G401.6 (cell line): ENCODE measurements around the gene KCND1.
"Not testable (repeated sequence)": the region's sequence is repeated elsewhere in the genome, so short reads cannot be mapped to it uniquely, and the experiment has no call there.

ENCODE experiments used
- FAIRE-seq: peaks from 2 replicates; lab custom pipeline; 2012; peaks lifted over from hg19 to GRCh38; lab: Jason Lieb, UNC

The KCND1 gene

DNA sequence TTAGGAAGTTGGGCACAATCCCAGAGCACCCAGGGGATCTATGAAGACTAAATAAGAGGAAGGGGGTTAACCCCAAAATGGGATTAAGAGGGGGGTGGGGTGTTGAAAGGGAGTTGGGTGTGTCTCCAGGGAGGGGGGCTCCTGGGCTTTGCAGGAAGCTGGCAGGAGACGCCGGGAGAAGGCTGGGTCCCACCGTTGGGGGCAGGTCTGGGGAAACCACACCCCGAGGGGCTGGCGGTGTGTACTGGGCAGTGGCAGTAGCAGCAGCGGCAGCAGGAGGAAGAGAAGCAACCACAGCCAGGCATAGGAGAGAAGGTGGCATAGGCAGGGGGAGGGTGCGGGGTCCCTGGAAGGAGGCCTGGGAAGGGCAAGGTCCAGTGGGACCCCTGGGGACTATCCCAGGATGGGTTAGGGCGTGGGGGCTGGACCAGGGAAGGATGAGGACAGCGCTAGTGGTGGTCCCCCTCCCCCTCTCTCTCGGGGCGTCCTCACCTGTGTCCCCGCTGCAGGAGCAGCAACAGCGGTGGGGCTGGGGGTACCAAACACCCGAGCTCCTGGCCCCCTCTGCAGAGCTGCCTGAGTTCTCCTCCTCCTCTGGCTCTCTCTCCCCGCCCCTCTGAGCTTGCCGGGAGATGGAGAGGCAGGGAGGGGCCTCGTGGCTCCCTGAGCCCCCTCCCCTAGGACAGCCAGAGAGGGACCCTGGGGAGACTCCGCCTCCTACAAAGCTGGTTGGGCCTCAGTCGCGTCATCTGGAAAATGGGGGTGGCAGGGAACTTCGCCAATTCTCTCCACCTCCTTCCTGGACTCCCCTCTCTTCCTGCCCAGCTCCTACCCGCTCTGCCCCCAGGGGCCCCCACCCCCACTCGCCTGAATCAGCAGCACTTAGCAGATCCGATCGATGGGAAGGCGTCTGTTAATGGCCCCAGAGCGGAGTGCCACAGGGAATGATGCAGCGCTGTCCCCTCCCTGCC is at the start of gene KCND1:
Gene KCND1 (minus strand): TSS at position 596 of the 971 bp plus-strand sequence. CDS start 1,573 bp downstream, outside the sequence.
- FAIRE-seq = peak; percentile 19

DNA sequence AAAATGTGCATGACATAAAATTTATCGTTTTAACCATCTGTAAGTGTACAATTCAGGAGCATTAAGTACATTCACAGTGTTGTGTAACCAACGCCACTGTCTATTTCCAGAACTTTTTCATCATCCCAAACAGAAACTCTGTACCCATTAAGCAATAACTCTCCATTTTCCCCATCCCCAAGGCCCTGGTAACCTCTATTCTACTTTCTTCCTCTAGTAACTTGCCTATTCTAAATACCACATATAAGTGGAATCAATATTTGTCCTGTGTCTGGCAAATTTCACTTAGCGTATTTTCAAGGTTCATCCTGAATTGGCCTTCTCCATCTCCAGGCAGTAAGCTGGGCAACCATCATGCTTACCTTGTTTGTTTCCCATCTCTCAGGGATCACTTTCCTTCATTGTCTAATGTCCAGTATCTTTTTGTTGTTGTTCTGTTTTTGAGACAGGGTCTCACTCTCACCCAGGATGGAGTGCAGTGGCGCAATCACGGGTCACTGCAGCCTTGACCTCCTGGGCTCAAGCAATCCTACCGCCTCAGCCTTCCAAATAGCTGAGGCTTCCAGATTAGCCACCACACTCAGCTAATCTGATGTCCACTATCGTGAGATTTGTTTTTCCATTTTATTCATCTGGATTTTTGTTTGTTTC is 48.1 kb upstream of the KCND1 start:
- no peak for FAIRE-seq

DNA sequence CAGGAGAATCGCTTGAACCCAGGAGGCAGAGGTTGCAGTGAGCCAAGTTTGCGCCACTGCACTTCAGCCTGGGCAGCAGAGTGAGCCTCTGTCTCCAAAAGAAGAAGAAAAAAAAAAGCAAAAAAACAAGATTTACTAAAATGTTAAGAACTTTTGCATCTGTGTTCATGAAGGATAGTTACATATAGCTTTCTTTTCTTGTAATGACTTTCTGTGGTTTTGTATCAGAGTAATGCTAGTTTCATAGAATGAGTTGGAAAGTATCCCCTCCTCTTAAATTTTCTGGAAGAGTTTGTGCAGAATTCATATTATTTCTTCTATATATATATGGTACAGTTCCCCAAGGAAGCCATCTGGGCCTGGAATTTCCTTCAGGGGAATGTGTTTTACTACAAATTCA is 47.4 kb upstream of the KCND1 start:
- no peak for FAIRE-seq

DNA sequence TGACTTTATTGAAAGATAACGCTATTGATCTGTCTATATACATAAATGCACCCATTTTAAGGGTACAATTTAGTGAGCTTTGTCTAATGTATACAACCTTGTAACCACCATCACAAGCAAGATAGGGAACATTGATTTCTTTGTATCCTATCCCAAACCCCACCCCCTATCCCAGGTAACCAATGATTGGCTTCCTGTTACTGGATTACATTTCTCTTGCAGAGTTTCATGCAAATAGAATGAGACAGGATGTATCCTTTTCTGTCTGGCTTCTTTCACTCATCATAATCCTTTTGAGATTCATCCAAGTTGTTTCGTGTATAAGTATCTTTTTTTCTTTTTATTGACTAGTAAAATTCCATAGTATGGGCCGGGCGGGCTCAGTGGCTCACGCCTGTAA is 32.1 kb upstream of the KCND1 start:
- no peak for FAIRE-seq

DNA sequence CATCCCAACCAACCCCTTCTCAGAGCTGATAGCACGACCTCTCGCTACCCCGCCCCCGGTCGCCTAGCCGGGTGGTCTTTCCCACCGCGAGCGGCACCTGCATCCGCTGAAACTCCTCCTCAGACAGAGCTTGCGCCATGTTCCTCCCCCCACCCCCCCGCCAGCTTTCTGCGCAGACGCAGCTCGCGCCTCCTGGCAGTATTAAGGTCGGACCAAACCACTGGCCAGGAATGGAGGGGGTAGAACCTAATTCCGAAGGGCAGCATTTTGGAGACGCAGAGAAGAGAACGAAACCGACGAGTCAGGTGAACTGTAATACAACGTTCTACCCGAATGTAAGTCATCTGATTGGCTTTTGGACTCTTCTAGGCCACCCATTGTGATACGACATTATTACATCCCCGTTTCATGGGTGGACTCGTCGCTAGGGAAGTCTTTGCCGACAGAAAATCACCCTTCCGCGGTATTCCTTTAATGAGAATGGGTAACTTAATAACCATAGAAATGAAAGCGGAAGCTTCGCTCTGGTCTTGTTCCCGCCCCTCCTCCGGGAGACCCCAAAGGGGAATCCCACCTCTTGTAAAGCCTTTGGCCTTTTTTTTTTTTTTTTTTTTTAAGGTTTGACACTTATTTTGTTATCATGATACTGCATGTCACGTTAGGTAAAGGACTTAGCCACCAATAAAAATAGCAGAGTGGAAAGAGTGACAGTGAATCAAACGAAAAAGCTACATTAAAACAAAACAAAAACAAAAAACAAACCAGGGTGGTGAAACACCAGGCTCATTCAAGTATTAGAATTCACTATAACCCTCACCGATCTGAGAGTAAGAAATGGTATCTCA is 30.7 kb upstream of the KCND1 start, which contains the start of gene GRIPAP1:
Gene GRIPAP1 (minus strand): TSS at position 174 of the 845 bp plus-strand sequence. CDS start 35 bp downstream, at position 139.
- FAIRE-seq = peak; percentile 97

- FAIRE-seq = no peak
Measured at GRCh38 chrX:49001521-49002090, 30.0 kb upstream of the KCND1 start.

- no peak for FAIRE-seq
Measured at GRCh38 chrX:49000636-49001035, 29.0 kb upstream of the KCND1 start.

DNA sequence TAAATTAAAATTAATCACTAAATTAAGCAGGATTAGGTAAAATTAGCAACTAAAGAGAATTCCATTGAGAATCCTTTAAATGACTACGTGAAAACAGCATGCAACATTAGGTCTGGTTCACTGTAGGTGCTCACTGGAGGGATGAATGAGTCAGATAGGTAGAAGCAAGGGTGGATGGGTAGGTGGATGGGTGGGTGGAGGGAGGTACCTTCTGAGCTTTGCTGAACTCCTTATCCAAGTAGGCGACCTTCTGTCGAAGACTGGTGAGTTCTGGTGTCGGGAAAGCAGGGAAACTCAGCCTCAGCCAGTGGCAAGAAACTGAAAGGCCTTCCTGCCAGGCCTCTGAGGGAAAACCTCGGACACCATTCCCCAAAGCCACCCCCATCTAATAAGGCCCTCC is 27.4 kb upstream of the KCND1 start:
- FAIRE-seq = peak; percentile 30

GRCh38 chrX:48998391-48998790 is 26.7 kb upstream of the KCND1 start:
- FAIRE-seq = no peak

DNA sequence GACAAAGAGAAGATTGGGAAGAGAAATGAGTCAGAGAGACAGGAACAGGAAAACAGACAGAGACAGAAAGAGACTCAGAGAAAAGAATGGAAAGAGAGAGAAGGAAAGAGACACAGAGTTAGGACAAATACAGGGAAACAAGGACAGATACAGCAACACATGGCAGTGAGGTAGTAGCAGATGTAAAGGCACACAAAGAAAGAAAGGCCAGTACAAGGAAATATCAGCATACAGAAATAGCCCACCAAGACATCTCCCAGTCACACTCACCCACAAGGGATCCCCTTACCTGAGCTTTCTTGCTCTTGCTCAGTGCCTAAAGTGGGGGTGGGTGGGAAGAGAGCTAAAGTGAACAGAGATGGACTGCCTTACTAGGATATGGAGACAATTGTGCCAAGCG is 26.2 kb upstream of the KCND1 start:
- FAIRE-seq = no peak

- no peak for FAIRE-seq
Measured at GRCh38 chrX:48997455-48997854, 25.8 kb upstream of the KCND1 start.

GRCh38 chrX:48996969-48997368 is 25.3 kb upstream of the KCND1 start:
- FAIRE-seq = no peak

DNA sequence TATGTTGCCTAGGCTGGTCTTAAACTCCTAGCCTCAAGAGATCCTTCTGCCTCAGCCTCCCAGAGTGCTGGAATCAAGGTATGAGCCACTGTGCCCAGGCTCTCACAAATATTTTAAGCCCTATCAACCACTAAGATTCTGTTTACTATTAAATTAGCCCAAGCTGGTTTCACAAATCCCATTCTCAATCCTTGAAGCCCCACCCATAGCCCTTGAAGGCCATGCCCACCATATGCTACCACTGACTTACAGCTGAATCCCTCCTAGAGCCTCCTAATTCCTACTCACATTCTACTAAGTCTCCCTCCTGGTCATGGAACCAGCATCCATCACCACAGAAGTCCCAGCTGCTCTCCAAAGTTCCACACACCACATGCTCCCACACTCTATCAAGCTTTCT is 20.7 kb upstream of the KCND1 start:
- no peak for FAIRE-seq

- FAIRE-seq = no peak
Measured at GRCh38 chrX:48989483-48989882, 17.8 kb upstream of the KCND1 start.

DNA sequence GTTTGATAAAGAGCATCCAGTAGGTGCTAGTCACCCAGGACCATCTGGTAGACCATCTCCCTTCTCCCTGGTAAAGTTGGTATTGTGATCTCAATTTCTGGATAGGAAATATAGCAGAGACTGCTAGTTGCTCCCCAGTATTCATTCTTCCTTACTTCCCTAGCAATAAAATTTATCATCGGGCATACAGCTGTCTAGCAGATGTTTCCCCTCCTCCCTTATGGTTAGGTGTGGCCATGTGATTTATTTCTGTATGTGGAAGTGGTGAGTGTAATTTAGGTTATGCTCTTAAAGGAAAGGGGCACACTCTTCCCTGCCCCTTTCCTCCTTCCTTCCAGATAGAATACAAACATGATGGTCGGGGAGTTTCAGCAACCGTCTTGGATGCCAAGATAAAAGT is 12.3 kb upstream of the KCND1 start:
- FAIRE-seq = no peak

GRCh38 chrX:48983081-48983480 is 11.4 kb upstream of the KCND1 start:
- no peak for FAIRE-seq

GRCh38 chrX:48981178-48981577 is 9.5 kb upstream of the KCND1 start:
- no peak for FAIRE-seq

GRCh38 chrX:48980341-48980740 is 8.7 kb upstream of the KCND1 start:
- FAIRE-seq = not testable (repeated sequence)

- FAIRE-seq = no peak
Measured at GRCh38 chrX:48978226-48978625, 6.6 kb upstream of the KCND1 start.

GRCh38 chrX:48976086-48976485 is 4.4 kb upstream of the KCND1 start:
- FAIRE-seq = no peak

DNA sequence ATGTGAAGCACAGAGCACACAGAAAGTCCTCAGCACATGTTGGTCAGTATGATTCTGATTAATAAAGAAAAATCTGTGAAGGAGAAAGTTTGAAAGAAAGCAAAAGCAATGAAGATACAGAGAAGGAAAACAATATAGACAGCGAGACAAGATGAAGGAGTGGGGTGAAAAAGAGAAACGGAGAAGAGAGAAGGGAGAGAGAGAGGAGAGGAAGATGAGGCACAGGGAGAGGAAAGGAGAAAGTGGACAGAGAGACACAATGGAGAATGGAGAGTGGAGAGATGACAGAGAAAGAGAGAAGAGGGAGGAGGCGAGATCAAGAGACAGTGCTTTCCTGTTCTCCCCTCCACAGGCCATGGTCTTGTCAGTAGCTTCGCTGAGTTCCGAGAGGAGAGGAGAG is 3.9 kb upstream of the KCND1 start:
- FAIRE-seq = no peak

DNA sequence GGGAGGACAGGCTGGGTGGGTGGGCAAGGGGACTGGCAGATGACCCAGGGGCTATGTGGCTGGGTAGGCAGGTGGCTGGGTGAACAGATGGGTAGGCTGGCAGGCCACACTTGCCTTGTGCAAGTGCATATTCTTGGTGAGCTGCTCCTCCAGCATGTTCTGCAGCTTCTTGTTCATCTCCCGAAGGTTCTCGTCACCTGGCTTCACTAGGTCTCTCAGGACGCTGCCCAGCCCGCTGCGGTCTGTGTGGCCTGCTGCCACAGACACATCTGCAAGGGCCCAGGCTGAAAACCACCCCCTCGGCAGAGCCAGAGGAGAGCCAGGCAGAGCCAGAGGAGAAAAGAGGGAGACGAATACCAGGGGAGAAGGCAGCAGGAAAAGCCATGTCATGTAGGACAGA is 3.4 kb upstream of the KCND1 start:
- FAIRE-seq = no peak
